GM21528 (cell line): ENCODE data around the gene LENEP.

Experiments used
- ATAC-seq: cut with Tn5 transposase; IDR thresholded peaks from one replicate; pipeline ENCODE4 v1.9.1; 2021; ENCODE audit warnings: mild to moderate bottlenecking, moderate library complexity; ENCODE audit not compliant: unreplicated experiment, low FRiP score

Gene LENEP

GRCh38 chr1:155043301-155043702 lies 49.9 kb downstream of the LENEP start:
- ATAC-seq = no peak

DNA sequence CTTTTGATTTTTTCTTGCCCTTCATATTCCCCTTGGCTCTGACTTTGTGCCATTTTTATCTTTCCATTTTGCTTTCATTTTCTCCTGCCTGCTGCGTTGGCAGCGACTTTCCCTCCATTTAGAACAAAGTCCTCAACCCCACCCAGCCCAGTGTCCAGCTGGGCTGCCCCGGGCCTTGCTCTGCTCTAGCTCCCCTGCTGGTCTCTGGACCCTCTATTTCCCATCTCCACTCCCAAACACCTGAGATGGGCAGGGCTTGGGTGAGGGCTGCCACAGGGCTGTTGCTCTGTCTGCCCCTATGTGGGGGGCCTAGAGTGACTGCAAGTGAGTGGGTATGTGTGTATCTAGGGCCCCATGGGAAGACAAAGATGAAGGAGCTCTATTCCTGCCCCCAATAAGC lies 50.4 kb downstream of the LENEP start:
- no peak for ATAC-seq
